ENCODE data around the gene CDH4. TPM values are rescaled to one million over a fixed set of nuclear protein-coding genes. Genes with fewer than 3 reads are reported as not detected.

The CDH4 gene
- total and polyA plus RNA-seq, 2 of the 4 experiments (the other 2 are of a cell fraction), result 1.6 to 3.5 TPM

GRCh38 chr20:61803416-61803914 lies 551.4 kb downstream of the CDH4 start:
- H3K4me2 ChIP-seq (ENCODE audit: low read depth, low read length), result peak overlapping the region; percentile 63
- H3K14ac ChIP-seq (replicated peaks; ENCODE audit: low read depth, low read length), result no peak overlapping the region
- H2AFZ ChIP-seq (replicated peaks; ENCODE audit: low read length, poor library complexity), result peak overlapping the region; percentile 70
- H2BK5ac ChIP-seq (ENCODE audit: low read depth, low read length, poor library complexity, severe bottlenecking), result no peak overlapping the region
- H2BK20ac ChIP-seq (ENCODE audit: low read depth, low read length), result no peak overlapping the region
- no peak overlapping the region for H4K5ac ChIP-seq (ENCODE audit: low read depth, low read length)
- DNase-seq (no peak), ATAC-seq (ENCODE audit: low read depth) (peak; percentile 82)
- 0 out of 2 replicates have a peak overlapping the region, but pooled peaks have one; percentile 13 for H3K4me3 ChIP-seq (ENCODE audit: insufficient read depth, low read depth, low read length)
- ChIA-PET POLR2A (ENCODE audit: unreplicated experiment) (interaction anchor here (0.6 kb wide), 1 partner anchor 1838 kb away, joined by 3 read pairs; no protein-coding TSS in a partner anchor), CTCF (no interaction called here)
- no peak overlapping the region for H3K4ac ChIP-seq (ENCODE audit: low read depth, low read length)
- dilution Hi-C loops (cut with HindIII; ENCODE audit: low sequenced_read_pairs, unreplicated experiment), result no loop called here
- no peaks in the 10 kb centered on the region for H3K4me1 ChIP-seq (ENCODE audit: control insufficient read depth, insufficient read depth, low read length)
- H3K79me1 ChIP-seq (ENCODE audit: low read depth in 1 of 2, low read length in 2 of 2), result no peaks in the 10 kb centered on the region
- no peak overlapping the region for H2AK5ac ChIP-seq (ENCODE audit: low read depth, low read length)
- in situ Hi-C loops (cut with MboI; ENCODE audit: low sequenced_read_pairs), result no loop called here
- no peak overlapping the region for H2BK120ac ChIP-seq (ENCODE audit: low read depth, low read length)
- H3K9ac ChIP-seq (ENCODE audit: low read depth, low read length), result no peak overlapping the region
- no peak overlapping the region for H2BK15ac ChIP-seq (ENCODE audit: low read depth, low read length)
- H3K56ac ChIP-seq (ENCODE audit: extremely low read depth, insufficient read depth, low read length), result no peak overlapping the region
- no peak overlapping the region for H4K91ac ChIP-seq (ENCODE audit: insufficient read depth, low read depth, low read length)
- no peak overlapping the region for H3K18ac ChIP-seq (ENCODE audit: low read depth, low read length)
- H3K9me1 ChIP-seq (ENCODE audit: insufficient read depth, low read length), result no peaks in the 10 kb centered on the region
- WGBS, 2 experiments (ENCODE audit: extremely low coverage in 2 of 2, insufficient read length in 1 of 2), result 0% methylated on average over 5 of the region's 19 CpGs; no CpG with 5 or more reads in 1 of the 2 experiments
- H4K8ac ChIP-seq (ENCODE audit: low read depth in 2 of 2, low read length in 2 of 2), result no peak overlapping the region
- H3K9me3 ChIP-seq (ENCODE audit: control insufficient read depth, insufficient read depth, low read length), result no peaks in the 10 kb centered on the region
- no peaks in the 10 kb centered on the region for H4K20me1 ChIP-seq (ENCODE audit: insufficient read depth, low read length)
- intact Hi-C loops (cut with micrococcal nuclease), result no loop called here
- no peaks in the 10 kb centered on the region for H3K36me3 ChIP-seq (ENCODE audit: control insufficient read depth, insufficient read depth, low read length)
- no peak for TF ChIP-seq RCOR1 (IDR thresholded peaks at IDR 0.05; ENCODE audit: insufficient replicate concordance, low read length)
- TF ChIP-seq CTCF (conservative IDR thresholded peaks at IDR 0.05; ENCODE audit: low read depth, low read length), result no peak
- TF ChIP-seq MXI1 (IDR thresholded peaks at IDR 0.05; ENCODE audit: borderline replicate concordance, low read depth, low read length), result no peak
- no peak for TF ChIP-seq RAD21 (IDR thresholded peaks at IDR 0.05; ENCODE audit: low read length)
- no peak for TF ChIP-seq RFX5 (IDR thresholded peaks at IDR 0.05; ENCODE audit: low read depth, low read length)
- TF ChIP-seq FOS (IDR thresholded peaks at IDR 0.05; ENCODE audit: low read depth, low read length), result no peak
- TF ChIP-seq, protein P1, sequence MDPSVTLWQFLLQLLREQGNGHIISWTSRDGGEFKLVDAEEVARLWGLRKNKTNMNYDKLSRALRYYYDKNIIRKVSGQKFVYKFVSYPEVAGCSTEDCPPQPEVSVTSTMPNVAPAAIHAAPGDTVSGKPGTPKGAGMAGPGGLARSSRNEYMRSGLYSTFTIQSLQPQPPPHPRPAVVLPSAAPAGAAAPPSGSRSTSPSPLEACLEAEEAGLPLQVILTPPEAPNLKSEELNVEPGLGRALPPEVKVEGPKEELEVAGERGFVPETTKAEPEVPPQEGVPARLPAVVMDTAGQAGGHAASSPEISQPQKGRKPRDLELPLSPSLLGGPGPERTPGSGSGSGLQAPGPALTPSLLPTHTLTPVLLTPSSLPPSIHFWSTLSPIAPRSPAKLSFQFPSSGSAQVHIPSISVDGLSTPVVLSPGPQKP (IDR thresholded peaks at IDR 0.05; ENCODE audit: borderline replicate concordance, low read depth, low read length), result no peak
- H3K27me3 ChIP-seq (ENCODE audit: control insufficient read depth, insufficient read depth, low read length), result peaks cover 13% of the 10 kb centered on the region; the same call in 1 of the 2 replicates
- no peak overlapping the region for H3K23ac ChIP-seq (ENCODE audit: low read depth, low read length)
- no TSS peak for BruUV-seq (replicated peaks)
- no peak overlapping the region for H3K27ac ChIP-seq (ENCODE audit: insufficient read depth, low read length)
- H2AK9ac ChIP-seq (replicated peaks; ENCODE audit: low read depth, low read length, poor library complexity), result no peak overlapping the region

Measured in IMR-90 (cell line).